Erythroblast (primary cell): ENCODE data around the gene CCNQ.
A peak's percentile ranks its signal among the peaks of the same experiment; 100 is the strongest.

ENCODE experiments used
- DNase-seq, 2 experiments: peaks; one replicate each; lab custom pipeline; 2025; lab: John Stamatoyannopoulos, UW
- GATA1 ChIP-seq: IDR thresholded peaks from 2 replicates; pipeline ENCODE4 v1.6.1; 2011; ENCODE audit warnings: low read depth, mild to moderate bottlenecking, control low read depth, low read length, moderate library complexity
- POLR2A ChIP-seq: IDR thresholded peaks from 2 replicates; pipeline ENCODE4 v1.6.1; 2011; ENCODE audit warnings: mild to moderate bottlenecking, low read length

CCNQ gene

GRCh38 chrX:153640736-153641575, 42.0 kb upstream of the CCNQ start:
- no peak for DNase-seq
- no peak for TF ChIP-seq GATA1
- TF ChIP-seq POLR2A = no peak

- no peak for DNase-seq
- no peak for TF ChIP-seq POLR2A
- TF ChIP-seq GATA1 = no peak
Observed at GRCh38 chrX:153640045-153640686, 41.2 kb upstream of the CCNQ start.

- TF ChIP-seq GATA1 (no peak), POLR2A (no peak)
- DNase-seq = no peak
Observed at GRCh38 chrX:153639177-153640044, 40.5 kb upstream of the CCNQ start.

- no peak for DNase-seq
- TF ChIP-seq GATA1 (no peak), POLR2A (no peak)
Observed at GRCh38 chrX:153638436-153639176, 39.7 kb upstream of the CCNQ start.

- TF ChIP-seq GATA1 (no peak), POLR2A (no peak)
Observed at GRCh38 chrX:153638041-153638371, 39.1 kb upstream of the CCNQ start.

GRCh38 chrX:153637121-153638040, 38.4 kb upstream of the CCNQ start:
- no peak for DNase-seq
- TF ChIP-seq POLR2A = no peak

More at GRCh38 chrX:153638041-153638371, 39.1 kb upstream of the CCNQ start:
- no peak for DNase-seq

- TF ChIP-seq POLR2A (no peak), GATA1 (no peak)
- no peak for DNase-seq
Observed at GRCh38 chrX:153636716-153637115, 37.8 kb upstream of the CCNQ start.

- peak; percentile 16 to 30 for DNase-seq
- TF ChIP-seq GATA1 (no peak), POLR2A (no peak)
Observed at GRCh38 chrX:153635788-153636668, 37.1 kb upstream of the CCNQ start.

- DNase-seq = no peak
- no peak for TF ChIP-seq GATA1
- no peak for TF ChIP-seq POLR2A
Observed at GRCh38 chrX:153635388-153635787, 36.4 kb upstream of the CCNQ start.

GRCh38 chrX:153634832-153635231, 35.9 kb upstream of the CCNQ start:
- TF ChIP-seq POLR2A = no peak
- no peak for TF ChIP-seq GATA1
- no peak for DNase-seq

GRCh38 chrX:153634236-153634635, 35.3 kb upstream of the CCNQ start:
- DNase-seq = no peak
- TF ChIP-seq GATA1 = no peak

- no peak for DNase-seq
- TF ChIP-seq GATA1 = no peak
- no peak for TF ChIP-seq POLR2A
Observed at GRCh38 chrX:153633607-153634180, 34.8 kb upstream of the CCNQ start.

GRCh38 chrX:153633048-153633447, 34.1 kb upstream of the CCNQ start:
- DNase-seq = no peak
- TF ChIP-seq POLR2A = no peak
- TF ChIP-seq GATA1 = no peak
